COLO829 (cell line): Measurements from ENCODE around the gene CHML.

ENCODE experiments used
- DNase-seq: peaks from one replicate; pipeline ENCODE4 v3.0.0; 2012; ENCODE audit warnings: low spot score

Gene CHML

GRCh38 chr1:241617426-241617825, 22.7 kb downstream of the CHML start:
- DNase-seq, result no peak

GRCh38 chr1:241615043-241615974, 24.9 kb downstream of the CHML start:
- DNase-seq, result no peak

- DNase-seq, result no peak
Observed at GRCh38 chr1:241614572-241614971, 25.6 kb downstream of the CHML start.

GRCh38 chr1:241614144-241614543, 26.0 kb downstream of the CHML start:
- DNase-seq, result no peak

GRCh38 chr1:241612533-241613477, 27.4 kb downstream of the CHML start:
- peak; percentile 27 for DNase-seq

- no peak for DNase-seq
Observed at GRCh38 chr1:241611736-241612135, 28.4 kb downstream of the CHML start.

- peak; percentile 73 for DNase-seq
Observed at GRCh38 chr1:241611063-241611462, 29.1 kb downstream of the CHML start.

- no peak for DNase-seq
Observed at GRCh38 chr1:241610056-241610815, 29.9 kb downstream of the CHML start.

- no peak for DNase-seq
Observed at GRCh38 chr1:241608379-241609033, 31.7 kb downstream of the CHML start.

- no peak for DNase-seq
Observed at GRCh38 chr1:241607497-241607896, 32.7 kb downstream of the CHML start.

GRCh38 chr1:241606544-241606943, 33.6 kb downstream of the CHML start:
- no peak for DNase-seq

GRCh38 chr1:241605146-241605805, 34.9 kb downstream of the CHML start:
- DNase-seq, result no peak

GRCh38 chr1:241603731-241604245, 36.4 kb downstream of the CHML start:
- DNase-seq, result no peak

GRCh38 chr1:241600496-241600901, 39.7 kb downstream of the CHML start:
- no peak for DNase-seq

GRCh38 chr1:241598249-241598648, 41.9 kb downstream of the CHML start:
- DNase-seq, result no peak

GRCh38 chr1:241596633-241597032, 43.5 kb downstream of the CHML start:
- DNase-seq, result no peak

- DNase-seq, result no peak
Observed at GRCh38 chr1:241593186-241593585, 47.0 kb downstream of the CHML start.

- DNase-seq, result peak; percentile 52
Observed at GRCh38 chr1:241592273-241592958, 47.8 kb downstream of the CHML start.

- DNase-seq, result no peak
Observed at GRCh38 chr1:241591736-241592135, 48.4 kb downstream of the CHML start.

- peak; percentile 40 for DNase-seq
Observed at GRCh38 chr1:241591317-241591716, 48.9 kb downstream of the CHML start.
